ENCODE results near the gene ADCY6. TPM values are rescaled to one million over a fixed set of nuclear protein-coding genes. Genes with fewer than 3 reads are reported as not detected.
"Not testable (repeated sequence)": the region's sequence is repeated elsewhere in the genome, so short reads cannot be mapped to it uniquely, and the experiment has no call there.

Gene ADCY6
- polyA plus RNA-seq, 1 experiment: 37.9 TPM

- CTCF ChIA-PET: interaction anchor here (0.8 kb wide), 1 partner anchor 8 kb away, joined by 3 read pairs; no protein-coding TSS in a partner anchor
- no peaks in the 10 kb centered on the region for H3K27me3 ChIP-seq (ENCODE audit: control insufficient read depth, insufficient read depth, low read length)
Measured at GRCh38 chr12:48739618-48740269, 49.1 kb downstream of the ADCY6 start.

GRCh38 chr12:48736456-48736855 is 52.4 kb downstream of the ADCY6 start:
- no peak for TF ChIP-seq CTCF (IDR thresholded peaks at IDR 0.05; ENCODE audit: insufficient read depth, low read depth, low read length)
- Histone ChIP-seq H3K4me3 (ENCODE audit: low read depth, low read length) (no peak overlapping the region), H3K27me3 (ENCODE audit: control insufficient read depth, insufficient read depth, low read length) (no peaks in the 10 kb centered on the region), H3K36me3 (ENCODE audit: control insufficient read depth, insufficient read depth, low read length) (no peaks in the 10 kb centered on the region)
- DNase-seq (ENCODE audit: low read depth): no peak
- ChIA-PET CTCF (interaction anchor here (0.7 to 1.3 kb wide), 3 partner anchors 10 to 18 kb away, joined by 3 read pairs; no protein-coding TSS in a partner anchor), POLR2A (interaction anchor here (0.7 kb wide), 1 partner anchor 802 kb away, joined by 3 read pairs; no protein-coding TSS in a partner anchor)

More at GRCh38 chr12:48739618-48740269, 49.1 kb downstream of the ADCY6 start:
- Histone ChIP-seq H3K4me3 (ENCODE audit: low read depth, low read length) (no peak overlapping the region), H3K36me3 (ENCODE audit: control insufficient read depth, insufficient read depth, low read length) (no peaks in the 10 kb centered on the region)
- no peak for TF ChIP-seq CTCF (IDR thresholded peaks at IDR 0.05; ENCODE audit: insufficient read depth, low read depth, low read length)
- POLR2A ChIA-PET: no interaction called here
- DNase-seq (ENCODE audit: low read depth): no peak

- Histone ChIP-seq H3K27me3 (ENCODE audit: control insufficient read depth, insufficient read depth, low read length) (no peaks in the 10 kb centered on the region), H3K36me3 (ENCODE audit: control insufficient read depth, insufficient read depth, low read length) (no peaks in the 10 kb centered on the region), H3K4me3 (ENCODE audit: low read depth, low read length) (no peak overlapping the region)
- TF ChIP-seq CTCF (IDR thresholded peaks at IDR 0.05; ENCODE audit: insufficient read depth, low read depth, low read length): no peak
- CTCF ChIA-PET: no interaction called here
- POLR2A ChIA-PET: no interaction called here
- no peak for DNase-seq (ENCODE audit: low read depth)
Measured at GRCh38 chr12:48728807-48729206, 60.1 kb downstream of the ADCY6 start.

GRCh38 chr12:48720737-48721136 is 68.2 kb downstream of the ADCY6 start:
- POLR2A ChIA-PET; H3K36me3 ChIP-seq (ENCODE audit: control insufficient read depth, insufficient read depth, low read length); H3K4me3 ChIP-seq (ENCODE audit: low read depth, low read length); CTCF ChIA-PET; DNase-seq (ENCODE audit: low read depth); H3K27me3 ChIP-seq (ENCODE audit: control insufficient read depth, insufficient read depth, low read length): not testable (repeated sequence)

GRCh38 chr12:48720171-48720570 is 68.7 kb downstream of the ADCY6 start:
- H3K4me3 ChIP-seq (ENCODE audit: low read depth, low read length); H3K27me3 ChIP-seq (ENCODE audit: control insufficient read depth, insufficient read depth, low read length); DNase-seq (ENCODE audit: low read depth); CTCF ChIA-PET; H3K36me3 ChIP-seq (ENCODE audit: control insufficient read depth, insufficient read depth, low read length); POLR2A ChIA-PET: not testable (repeated sequence)

GRCh38 chr12:48719002-48719401 is 69.9 kb downstream of the ADCY6 start:
- H3K27me3 ChIP-seq (ENCODE audit: control insufficient read depth, insufficient read depth, low read length); H3K4me3 ChIP-seq (ENCODE audit: low read depth, low read length); DNase-seq (ENCODE audit: low read depth); H3K36me3 ChIP-seq (ENCODE audit: control insufficient read depth, insufficient read depth, low read length); POLR2A ChIA-PET: not testable (repeated sequence)
- CTCF ChIA-PET: interaction anchor here (0.8 to 1.2 kb wide), 3 partner anchors 15 to 23 kb away, joined by 3 read pairs; no protein-coding TSS in a partner anchor

- no peak for TF ChIP-seq CTCF (IDR thresholded peaks at IDR 0.05; ENCODE audit: insufficient read depth, low read depth, low read length)
Measured at GRCh38 chr12:48717252-48717695, 71.6 kb downstream of the ADCY6 start.

More at GRCh38 chr12:48717252-48717695, 71.6 kb downstream of the ADCY6 start:
- Histone ChIP-seq H3K4me3 (ENCODE audit: low read depth, low read length) (peak overlapping the region; percentile 58), H3K27me3 (ENCODE audit: control insufficient read depth, insufficient read depth, low read length) (no peaks in the 10 kb centered on the region), H3K36me3 (ENCODE audit: control insufficient read depth, insufficient read depth, low read length) (no peaks in the 10 kb centered on the region; the same call in 1 of the 2 replicates)
- ChIA-PET POLR2A (no interaction called here), CTCF (no interaction called here)
- DNase-seq (ENCODE audit: low read depth): no peak

Data from BJ (cell line).